H1 (cell line): Measurements from ENCODE around the gene ZNF576. TPM values are rescaled to one million over a fixed set of nuclear protein-coding genes. Genes with fewer than 3 reads are reported as not detected.

Experiments
- CTCF ChIA-PET: fragments of 300-600 bp; sonication (Branson Sonifier 250); formaldehyde crosslinking; loops from one replicate; lab custom pipeline; 2021; ENCODE audit not compliant: partially characterized antibody; lab: Charles Lee
- POLR2A ChIA-PET: fragments of 300-600 bp; sonication (Branson Sonifier 250); formaldehyde crosslinking; loops from one replicate; lab custom pipeline; 2021; ENCODE audit warnings: inconsistent platforms; ENCODE audit not compliant: partially characterized antibody; lab: Charles Lee
- DNase-seq, 2 experiments: peaks; one replicate each; pipeline versions ENCODE4 v3.0.0 to v3.0.0-alpha.2; 2010 to 2022; ENCODE audit warnings: low spot score in 2 of 2, low read depth in 1 of 2, mixed read lengths in 1 of 2
- FAIRE-seq: peaks from 2 replicates; lab custom pipeline; 2011; peaks lifted over from hg19 to GRCh38; lab: Jason Lieb, UNC
- H2AFZ ChIP-seq: 2 replicates; pipeline ENCODE4 v1.8.1; 2012; ENCODE audit warnings: low read length, inconsistent platforms
- H2AK5ac ChIP-seq: 2 replicates; pipeline ENCODE4 v1.6.1; 2013; ENCODE audit warnings: low read depth, low read length
- H2BK120ac ChIP-seq: replicated peaks from 2 replicates; pipeline ENCODE3; 2013; ENCODE audit warnings: low read depth, low read length, inconsistent platforms
- H2BK12ac ChIP-seq: 2 replicates; pipeline ENCODE4 v1.6.1; 2013; ENCODE audit warnings: low read depth, low read length
- H2BK15ac ChIP-seq: 2 replicates; pipeline ENCODE4 v1.6.1; 2013; ENCODE audit warnings: low read length
- H2BK20ac ChIP-seq: 2 replicates; pipeline ENCODE4 v1.6.1; 2013; ENCODE audit warnings: low read length
- H2BK5ac ChIP-seq: 2 replicates; pipeline ENCODE4 v1.6.1; 2013; ENCODE audit warnings: low read depth, low read length
- H3K14ac ChIP-seq: 2 replicates; pipeline ENCODE4 v1.6.1; 2013; ENCODE audit warnings: inconsistent platforms; ENCODE audit not compliant: insufficient read length
- H3K18ac ChIP-seq: 2 replicates; pipeline ENCODE4 v1.6.1; 2013; ENCODE audit warnings: low read length; ENCODE audit errors: extremely low read depth
- H3K23ac ChIP-seq: 2 replicates; pipeline ENCODE4 v1.6.1; 2013; ENCODE audit warnings: inconsistent platforms; ENCODE audit not compliant: insufficient read length
- H3K23me2 ChIP-seq: 2 replicates; pipeline ENCODE4 v1.6.1; 2013; ENCODE audit warnings: low read depth, low read length
- H3K27ac ChIP-seq: 2 replicates; pipeline ENCODE4 v1.6.1; 2011; ENCODE audit warnings: low read depth, low read length, inconsistent platforms
- H3K27me3 ChIP-seq, 4 experiments: replicated peaks in 1 of 4; 1 replicate in 1 of 4; 2 replicates in 3 of 4; pipeline versions ENCODE4 v1.6.1 to v1.8.1; 2011 to 2013; ENCODE audit warnings: low read length in 3 of 4, mild to moderate bottlenecking in 3 of 4, inconsistent platforms in 2 of 4, mixed read lengths in 2 of 4, moderate library complexity in 1 of 4; ENCODE audit not compliant: control insufficient read depth in 3 of 4, insufficient read depth in 3 of 4; ENCODE audit errors: extremely low read depth in 1 of 4
- H3K36me3 ChIP-seq, 4 experiments: 2 replicates each; pipeline versions ENCODE4 v1.6.1 to v1.8.1; 2011 to 2013; ENCODE audit warnings: mild to moderate bottlenecking in 4 of 4, low read length in 3 of 4, moderate library complexity in 2 of 4, control low read depth in 1 of 4, inconsistent platforms in 1 of 4; ENCODE audit not compliant: insufficient read depth in 4 of 4, control insufficient read depth in 2 of 4
- H3K4ac ChIP-seq: replicated peaks from 2 replicates; pipeline ENCODE3; 2013; ENCODE audit warnings: low read length, low read depth, mixed read lengths, inconsistent platforms; ENCODE audit not compliant: insufficient read length
- H3K4me1 ChIP-seq, 4 experiments: replicated peaks in 1 of 4; 1 replicate in 1 of 4; 2 replicates in 3 of 4; pipeline versions ENCODE4 v1.6.1 to v1.8.1; 2011 to 2013; ENCODE audit warnings: low read length in 3 of 4, inconsistent platforms in 2 of 4, mixed read lengths in 1 of 4; ENCODE audit not compliant: insufficient read depth in 4 of 4, control insufficient read depth in 3 of 4
- H3K4me2 ChIP-seq, 2 experiments: 2 replicates each; pipeline versions ENCODE4 v1.6.1 to v1.8.1; 2011 to 2013; ENCODE audit warnings: low read depth in 2 of 2, low read length in 2 of 2, control low read depth in 1 of 2, inconsistent platforms in 1 of 2, mild to moderate bottlenecking in 1 of 2; ENCODE audit not compliant: insufficient read depth in 1 of 2
- H3K4me3 ChIP-seq, 4 experiments: fragments of 200-600, 300-600 bp in 1 of 4; sonication (generic), shearing (Covaris generic), sonication (Bioruptor Twin) in 1 of 4; 2 replicates each; pipeline versions ENCODE4 v1.5.1 to v1.8.1; 2011 to 2016; ENCODE audit warnings: low read length in 4 of 4, low read depth in 3 of 4, control low read depth in 2 of 4, inconsistent platforms in 2 of 4, mild to moderate bottlenecking in 2 of 4, mixed read lengths in 1 of 4, moderate library complexity in 1 of 4; ENCODE audit not compliant: insufficient read depth in 2 of 4; ENCODE audit errors: extremely low read depth in 1 of 4
- H3K56ac ChIP-seq: replicated peaks from 2 replicates; pipeline ENCODE3; 2013; ENCODE audit warnings: low read depth, mild to moderate bottlenecking, mixed read lengths, low read length, inconsistent platforms; ENCODE audit not compliant: insufficient read length
- H3K79me1 ChIP-seq: 2 replicates; pipeline ENCODE4 v1.6.1; 2013; ENCODE audit warnings: low read depth, low read length, control low read depth
- H3K79me2 ChIP-seq, 2 experiments: 2 replicates each; pipeline versions ENCODE4 v1.6.1 to v1.8.1; 2012 to 2013; ENCODE audit warnings: low read length in 2 of 2, mild to moderate bottlenecking in 2 of 2, inconsistent platforms in 1 of 2; ENCODE audit not compliant: insufficient read depth in 2 of 2, control insufficient read depth in 1 of 2
- H3K9ac ChIP-seq, 4 experiments: replicated peaks in 1 of 4; 1 replicate in 1 of 4; 2 replicates in 3 of 4; pipeline versions ENCODE4 v1.6.1 to v1.8.1; 2011 to 2013; ENCODE audit warnings: low read depth in 3 of 4, low read length in 3 of 4, control low read depth in 2 of 4, mild to moderate bottlenecking in 2 of 4, moderate library complexity in 2 of 4, inconsistent platforms in 1 of 4; ENCODE audit errors: extremely low read depth in 1 of 4
- H3K9me3 ChIP-seq, 2 experiments: 2 replicates each; pipeline versions ENCODE4 v1.6.1 to v1.8.1; 2012 to 2013; ENCODE audit warnings: mild to moderate bottlenecking in 2 of 2, moderate library complexity in 2 of 2, control low read depth in 1 of 2, inconsistent platforms in 1 of 2, low read depth in 1 of 2, low read length in 1 of 2, mixed read lengths in 1 of 2; ENCODE audit not compliant: insufficient read depth in 2 of 2
- H4K20me1 ChIP-seq, 2 experiments: replicated peaks in 1 of 2; 2 replicates each; pipeline versions ENCODE3 to v1.8.1; 2011 to 2013; ENCODE audit warnings: inconsistent platforms in 2 of 2, low read length in 2 of 2, mild to moderate bottlenecking in 1 of 2; ENCODE audit not compliant: insufficient read depth in 2 of 2, control insufficient read depth in 1 of 2
- H4K5ac ChIP-seq: 2 replicates; pipeline ENCODE4 v1.6.1; 2013; ENCODE audit warnings: low read length, low read depth, mixed read lengths, inconsistent platforms; ENCODE audit not compliant: insufficient read length
- H4K8ac ChIP-seq: 2 replicates; pipeline ENCODE4 v1.8.0; 2013; ENCODE audit warnings: mild to moderate bottlenecking, moderate library complexity, low read length, inconsistent platforms; ENCODE audit not compliant: insufficient read depth; ENCODE audit errors: extremely low read depth
- H4K91ac ChIP-seq: replicated peaks from 2 replicates; pipeline ENCODE3; 2013; ENCODE audit warnings: low read length, mixed read lengths, inconsistent platforms; ENCODE audit not compliant: insufficient read length
- CTBP2 ChIP-seq: IDR thresholded peaks from 2 replicates; pipeline ENCODE4 v1.7.0; 2011; ENCODE audit warnings: borderline replicate concordance, mild to moderate bottlenecking, moderate library complexity, mixed read lengths, low read length; ENCODE audit not compliant: insufficient read depth, insufficient read length
- KDM1A ChIP-seq: fragments of 200-600, 300-600 bp; sonication (generic); IDR thresholded peaks from 2 replicates; pipeline ENCODE4 v1.7.1; 2016; ENCODE audit warnings: mild to moderate bottlenecking, low read length, borderline replicate concordance
- SIRT6 ChIP-seq: IDR thresholded peaks from one replicate; pipeline ENCODE4 v1.7.1; 2012; ENCODE audit warnings: low read length, inconsistent platforms
- ZNF274 ChIP-seq: IDR thresholded peaks from 2 replicates; pipeline ENCODE4 v1.7.0; 2012; ENCODE audit warnings: low read length, borderline replicate concordance; ENCODE audit errors: extremely low read depth
- WGBS, 2 experiments: shearing (Covaris generic) in 1 of 2; methylation state at CpG; one replicate each; pipeline versions ENCODE4 v1.1.6 to v1.1.7; 2013 to 2015; ENCODE audit warnings: low lambda C conversion rate in 2 of 2, mixed read lengths in 2 of 2, inconsistent platforms in 1 of 2, low coverage in 1 of 2, missing lambda C conversion rate in 1 of 2; ENCODE audit not compliant: insufficient replicate concordance in 2 of 2, insufficient coverage in 1 of 2, insufficient read length in 1 of 2; ENCODE audit errors: extremely low coverage in 1 of 2, missing lambda C conversion rate in 1 of 2; 5-methylcytosine and 5-hydroxymethylcytosine counted together
- polyA plus RNA-seq, 7 experiments: library from polyadenylated mRNA; depleted of rRNA in 3 of 7; stranded (reverse) in 5 of 7; unstranded in 2 of 7; fragments of >200 nt in 5 of 7; fragments of 200-250 nt in 2 of 7; gene quantifications; 1 replicate in 5 of 7; 2 replicates in 1 of 7; 4 replicates in 1 of 7; pipeline versions ENCODE4 v1.2.1 to v1.2.3, GENCODE V29; 2011 to 2013; ENCODE audit warnings: missing spikeins in 2 of 7, mixed read lengths in 2 of 7
- total RNA-seq: library from RNA; stranded (reverse); fragmentation: NEBNext Ultra II Directional; extraction: Animal tissue kit (Norgen Biotek cat#: 25700); gene quantifications from 2 replicates; pipeline ENCODE4 v1.2.1, GENCODE V29; 2021

Gene ZNF576
- total and polyA plus RNA-seq, 2 of the 8 experiments (the other 6 are each of a cell fraction or from before 2014, with no cell fraction given), result 13.6 to 32.4 TPM

GRCh38 chr19:43552616-43553015 is 43.8 kb upstream of the ZNF576 start:
- H3K27me3 ChIP-seq, result no peaks in the 10 kb centered on the region
- H4K8ac ChIP-seq, result no peak overlapping the region
- no peak overlapping the region for H2BK120ac ChIP-seq
- no peak overlapping the region for H3K4ac ChIP-seq
- no peak overlapping the region for H3K56ac ChIP-seq
- no peak overlapping the region for H4K91ac ChIP-seq
- H3K9me3 ChIP-seq, result no peaks in the 10 kb centered on the region
- no peak overlapping the region for H3K14ac ChIP-seq
- no peaks in the 10 kb centered on the region for H3K23me2 ChIP-seq
- no peaks in the 10 kb centered on the region for H3K79me2 ChIP-seq
- no peak overlapping the region for H2AFZ ChIP-seq
- H3K36me3 ChIP-seq, result peaks cover 5 to 28% (median 17%) of the 10 kb centered on the region in 4 experiments; a peak in 6 of 8 replicates
- no peak overlapping the region for H2BK15ac ChIP-seq
- H3K4me1 ChIP-seq, result 0 out of 7 replicates have a peak, but pooled peaks cover 0 to 2% (median 0%) of the 10 kb centered on the region in 4 experiments
- H3K4me2 ChIP-seq, result no peak overlapping the region
- H2BK12ac ChIP-seq, result no peak overlapping the region
- ChIA-PET CTCF (interaction anchor here (0.7 to 10.7 kb wide), 5 partner anchors 10 to 241 kb away, joined by 3 to 122 read pairs (median 82); partner anchors contain the start of genes IRGQ, ZNF575 and ZNF576), POLR2A (interaction anchor here (1.2 to 1.6 kb wide), 2 partner anchors 19 to 22 kb away, joined by 3 to 4 read pairs; partner anchors contain the start of gene ZNF575)
- H2BK5ac ChIP-seq, result no peak overlapping the region
- H2AK5ac ChIP-seq, result no peak overlapping the region
- no peak overlapping the region for H3K23ac ChIP-seq
- DNase-seq (no peak), FAIRE-seq (no peak)
- 0 out of 2 replicates have a peak, but pooled peaks cover 3% of the 10 kb centered on the region for H3K79me1 ChIP-seq
- H4K5ac ChIP-seq, result no peak overlapping the region
- no peak overlapping the region for H3K27ac ChIP-seq
- no peak overlapping the region for H3K9ac ChIP-seq
- no peak overlapping the region for H3K4me3 ChIP-seq
- 93% methylated on average over 2 of the region's 3 CpGs; no CpG with 5 or more reads in 1 of the 2 experiments for WGBS, 2 experiments
- no peak overlapping the region for H2BK20ac ChIP-seq
- H3K18ac ChIP-seq, result no peak overlapping the region
- peaks cover 0 to 4% of the 10 kb centered on the region in 2 experiments for H4K20me1 ChIP-seq
- TF ChIP-seq KDM1A (no peak), ZNF274 (no peak), SIRT6 (no peak), CTBP2 (no peak)
